Trophoblast cell (in vitro differentiated cells and primary cell): ENCODE results near the gene TCF23.

Experiments
- DNase-seq, 2 donors: peaks; one replicate each; pipeline ENCODE4 v3.0.0-alpha.2; 2016
- H2AFZ ChIP-seq: 2 replicates; pipeline ENCODE4 v1.6.1; 2013; ENCODE audit warnings: low read length, moderate library complexity, mild to moderate bottlenecking; ENCODE audit not compliant: insufficient read depth, poor library complexity
- H2AK5ac ChIP-seq: 2 replicates; pipeline ENCODE4 v1.6.1; 2013; ENCODE audit warnings: mild to moderate bottlenecking, low read length
- H2BK120ac ChIP-seq: 2 replicates; pipeline ENCODE4 v1.6.1; 2013; ENCODE audit warnings: low read length, mild to moderate bottlenecking, moderate library complexity; ENCODE audit not compliant: insufficient read depth, poor library complexity
- H2BK12ac ChIP-seq: 2 replicates; pipeline ENCODE4 v1.6.1; 2013; ENCODE audit warnings: mild to moderate bottlenecking, low read length, moderate library complexity
- H2BK5ac ChIP-seq: 2 replicates; pipeline ENCODE4 v1.6.1; 2013; ENCODE audit warnings: low read length, low read depth, moderate library complexity, mild to moderate bottlenecking; ENCODE audit not compliant: poor library complexity
- H3K14ac ChIP-seq: 2 replicates; pipeline ENCODE4 v1.6.1; 2013; ENCODE audit warnings: mild to moderate bottlenecking, low read length
- H3K18ac ChIP-seq: 2 replicates; pipeline ENCODE4 v1.6.1; 2013; ENCODE audit warnings: mild to moderate bottlenecking, low read length
- H3K23ac ChIP-seq: 2 replicates; pipeline ENCODE4 v1.6.1; 2013; ENCODE audit warnings: low read length
- H3K27ac ChIP-seq: 2 replicates; pipeline ENCODE4 v1.5.1; 2013; ENCODE audit warnings: low read depth, mild to moderate bottlenecking, inconsistent platforms, low read length, moderate library complexity
- H3K27me3 ChIP-seq: 2 replicates; pipeline ENCODE4 v1.6.1; 2013; ENCODE audit warnings: inconsistent platforms, mild to moderate bottlenecking, low read length, moderate library complexity; ENCODE audit not compliant: insufficient read depth
- H3K36me3 ChIP-seq, 2 experiments: 1 replicate in 1 of 2; 2 replicates in 1 of 2; pipeline ENCODE4 v1.6.1; 2013; ENCODE audit warnings: low read length in 2 of 2, mild to moderate bottlenecking in 2 of 2, moderate library complexity in 1 of 2; ENCODE audit not compliant: insufficient read depth in 2 of 2, control insufficient read depth in 1 of 2
- H3K4ac ChIP-seq: 2 replicates; pipeline ENCODE4 v1.6.1; 2013; ENCODE audit warnings: low read depth, mild to moderate bottlenecking, low read length, moderate library complexity
- H3K4me1 ChIP-seq, 2 experiments: 1 replicate in 1 of 2; 2 replicates in 1 of 2; pipeline ENCODE4 v1.6.1; 2013; ENCODE audit warnings: low read length in 2 of 2, mild to moderate bottlenecking in 2 of 2, moderate library complexity in 1 of 2; ENCODE audit not compliant: insufficient read depth in 2 of 2, control insufficient read depth in 1 of 2
- H3K4me2 ChIP-seq: 2 replicates; pipeline ENCODE4 v1.6.1; 2013; ENCODE audit warnings: inconsistent platforms, mild to moderate bottlenecking, low read length, moderate library complexity
- H3K4me3 ChIP-seq: 2 replicates; pipeline ENCODE4 v1.5.1; 2013; ENCODE audit warnings: mild to moderate bottlenecking, low read depth, low read length, inconsistent platforms
- H3K79me1 ChIP-seq: one replicate; pipeline ENCODE4 v1.6.1; 2013; ENCODE audit warnings: low read length
- H3K79me2 ChIP-seq: 2 replicates; pipeline ENCODE4 v1.6.1; 2013; ENCODE audit warnings: low read length, mild to moderate bottlenecking; ENCODE audit not compliant: control insufficient read depth, insufficient read depth, poor library complexity
- H3K9ac ChIP-seq: 2 replicates; pipeline ENCODE4 v1.6.1; 2013; ENCODE audit warnings: mild to moderate bottlenecking, low read length
- H3K9me3 ChIP-seq: 2 replicates; pipeline ENCODE4 v1.6.1; 2013; ENCODE audit warnings: low read depth, mild to moderate bottlenecking, control low read depth, inconsistent platforms, low read length; ENCODE audit not compliant: insufficient read depth
- H4K12ac ChIP-seq: 2 replicates; pipeline ENCODE4 v1.6.1; 2013; ENCODE audit warnings: low read depth, mild to moderate bottlenecking, low read length, moderate library complexity
- H4K8ac ChIP-seq: 2 replicates; pipeline ENCODE4 v1.6.1; 2013; ENCODE audit warnings: low read depth, mild to moderate bottlenecking, low read length, moderate library complexity
- H4K91ac ChIP-seq: one replicate; pipeline ENCODE4 v1.6.1; 2013; ENCODE audit warnings: low read depth, mild to moderate bottlenecking, low read length, moderate library complexity
- WGBS: extraction: QIAGEN DNeasy Blood & Tissue Kit; methylation state at CpG from one replicate; pipeline ENCODE4 v1.1.7; 2013; ENCODE audit warnings: missing lambda C conversion rate; ENCODE audit not compliant: insufficient read length, insufficient coverage; ENCODE audit errors: extremely low coverage; 5-methylcytosine and 5-hydroxymethylcytosine counted together

Gene TCF23

DNA sequence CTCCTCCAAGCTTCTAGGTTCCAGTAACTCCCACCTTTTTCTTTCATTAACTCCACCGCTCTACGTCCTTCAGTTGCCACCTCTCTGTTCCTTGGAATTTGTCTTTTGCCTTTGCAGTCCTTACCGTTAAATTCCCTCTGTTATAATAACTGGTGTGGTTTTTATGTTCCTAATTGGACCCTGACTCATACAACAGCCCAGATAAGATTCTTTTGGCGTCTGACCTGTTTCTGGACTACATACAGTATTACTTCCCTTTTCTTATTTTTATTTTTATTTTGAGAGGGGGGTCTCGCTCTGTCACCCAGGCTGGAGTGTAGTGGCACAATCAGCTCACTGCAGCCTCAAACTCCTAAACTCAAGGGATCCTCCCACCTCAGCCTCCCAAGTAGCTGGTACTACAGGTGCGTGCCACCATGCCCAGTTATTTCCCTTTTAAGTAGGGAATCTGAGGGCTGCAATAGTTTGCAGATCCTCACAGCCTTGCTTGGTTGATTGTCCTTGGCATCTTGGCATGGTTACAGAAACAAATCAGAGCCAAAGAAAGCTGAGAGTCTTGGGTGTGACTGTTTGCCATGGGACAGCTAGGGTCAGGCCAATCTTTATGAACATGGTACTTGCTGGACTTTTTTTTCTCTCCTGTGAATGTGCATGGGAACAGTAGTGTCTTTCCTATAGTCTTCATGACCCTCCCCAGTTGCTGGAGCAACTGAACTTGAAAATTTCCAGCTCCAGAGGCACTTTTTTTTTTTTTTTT, 22.0 kb downstream of the TCF23 start:
- no CpG with 5 or more reads among the region's 6 CpGs for WGBS

DNA sequence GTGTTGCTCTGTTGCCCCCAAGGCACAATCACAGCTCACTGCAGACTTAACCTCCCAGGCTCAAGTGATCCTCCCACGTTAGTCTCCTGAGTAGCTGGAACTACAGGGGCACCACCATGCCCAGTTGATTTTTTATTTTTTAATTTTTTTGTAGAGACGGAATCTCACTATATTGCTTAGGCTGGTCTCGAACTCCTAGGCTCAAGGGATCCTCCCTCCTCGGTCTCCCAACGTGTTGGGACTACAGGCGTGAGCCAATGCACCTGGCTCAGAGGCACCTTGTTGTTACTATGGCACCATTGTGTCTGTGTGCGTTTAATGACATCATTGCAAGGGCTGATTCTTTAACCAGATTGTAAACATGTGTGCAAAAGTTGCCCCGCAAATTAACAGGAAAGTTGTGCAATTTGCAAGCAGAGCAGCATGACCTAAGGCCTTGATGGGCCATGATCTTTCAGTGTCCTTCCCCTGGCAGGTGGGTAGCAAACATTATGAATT, 22.6 kb downstream of the TCF23 start:
- no peak overlapping the region for H3K18ac ChIP-seq
- H4K8ac ChIP-seq: no peak overlapping the region
- H2BK12ac ChIP-seq: no peak overlapping the region
- H3K36me3 ChIP-seq: no peaks in the 10 kb centered on the region
- no peak overlapping the region for H3K4me2 ChIP-seq
- H4K12ac ChIP-seq: no peak overlapping the region
- no peak overlapping the region for H4K91ac ChIP-seq
- H3K4ac ChIP-seq: no peak overlapping the region
- no peak overlapping the region for H3K27ac ChIP-seq
- peak; percentile 43 to 64 for DNase-seq
- H3K4me1 ChIP-seq: no peaks in the 10 kb centered on the region
- H3K4me3 ChIP-seq: no peak overlapping the region
- no CpG with 5 or more reads among the region's 8 CpGs for WGBS
- no peaks in the 10 kb centered on the region for H3K79me2 ChIP-seq
- H2AFZ ChIP-seq: no peak overlapping the region
- H3K23ac ChIP-seq: no peak overlapping the region
- no peaks in the 10 kb centered on the region for H3K27me3 ChIP-seq
- H3K9ac ChIP-seq: no peak overlapping the region
- no peaks in the 10 kb centered on the region for H3K9me3 ChIP-seq
- H2BK5ac ChIP-seq: no peak overlapping the region
- no peak overlapping the region for H3K14ac ChIP-seq
- no peak overlapping the region for H2AK5ac ChIP-seq
- no peak overlapping the region for H2BK120ac ChIP-seq
- H3K79me1 ChIP-seq: no peaks in the 10 kb centered on the region

More for the DNA sequence above, 22.0 kb downstream of the TCF23 start:
- no peaks in the 10 kb centered on the region for H3K79me1 ChIP-seq
- no peak overlapping the region for H2AK5ac ChIP-seq
- H3K14ac ChIP-seq: no peak overlapping the region
- no peak overlapping the region for H2AFZ ChIP-seq
- no peak overlapping the region for H3K9ac ChIP-seq
- no peak overlapping the region for H2BK5ac ChIP-seq
- H3K27me3 ChIP-seq: no peaks in the 10 kb centered on the region
- H2BK12ac ChIP-seq: no peak overlapping the region
- no peak overlapping the region for H4K8ac ChIP-seq
- H3K23ac ChIP-seq: no peak overlapping the region
- H4K91ac ChIP-seq: no peak overlapping the region
- no peaks in the 10 kb centered on the region for H3K79me2 ChIP-seq
- H3K18ac ChIP-seq: no peak overlapping the region
- no peaks in the 10 kb centered on the region for H3K36me3 ChIP-seq
- no peaks in the 10 kb centered on the region for H3K4me1 ChIP-seq
- no peak overlapping the region for H3K4me2 ChIP-seq
- peak in 1 of 2 donors; percentile 25 for DNase-seq
- no peaks in the 10 kb centered on the region for H3K9me3 ChIP-seq
- no peak overlapping the region for H2BK120ac ChIP-seq
- H3K4ac ChIP-seq: no peak overlapping the region
- no peak overlapping the region for H4K12ac ChIP-seq
- H3K4me3 ChIP-seq: no peak overlapping the region
- H3K27ac ChIP-seq: no peak overlapping the region

DNA sequence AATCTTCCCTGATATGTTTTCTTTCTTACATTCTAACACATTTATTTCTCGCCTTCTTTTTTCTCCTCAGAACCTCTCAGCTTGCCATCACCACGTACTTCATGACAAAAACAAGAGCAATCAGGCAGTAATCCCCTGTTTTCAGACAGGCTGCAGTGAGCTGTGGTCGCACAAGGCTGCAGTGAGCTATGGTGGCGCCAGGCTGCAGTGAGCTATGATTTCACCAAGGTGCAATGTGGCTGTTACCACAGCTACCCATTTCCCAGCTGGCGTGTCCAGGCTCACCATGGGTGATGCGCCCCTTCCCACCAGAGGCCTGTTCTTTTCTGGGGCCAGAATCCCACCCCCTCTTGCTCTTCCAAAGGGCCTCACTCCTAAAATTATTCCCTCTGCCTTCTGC, 25.8 kb downstream of the TCF23 start:
- Histone ChIP-seq H3K4me3 (peak overlapping the region; percentile 47), H3K36me3 (no peaks in the 10 kb centered on the region), H4K12ac (no peak overlapping the region), H2BK5ac (no peak overlapping the region), H3K4me2 (no peak overlapping the region), H3K27ac (no peak overlapping the region), H3K79me1 (no peaks in the 10 kb centered on the region), H4K91ac (no peak overlapping the region), H3K27me3 (no peaks in the 10 kb centered on the region), H3K9ac (no peak overlapping the region), H3K4me1 (no peaks in the 10 kb centered on the region), H2AK5ac (no peak overlapping the region), H3K14ac (no peak overlapping the region), H3K4ac (no peak overlapping the region), H3K23ac (no peak overlapping the region), H2AFZ (no peak overlapping the region), H2BK120ac (no peak overlapping the region), H3K79me2 (no peaks in the 10 kb centered on the region), H3K9me3 (no peaks in the 10 kb centered on the region), H3K18ac (no peak overlapping the region), H2BK12ac (no peak overlapping the region), H4K8ac (no peak overlapping the region)
- 100% methylated on average over 2 of the region's 6 CpGs for WGBS
- DNase-seq: no peak

DNA sequence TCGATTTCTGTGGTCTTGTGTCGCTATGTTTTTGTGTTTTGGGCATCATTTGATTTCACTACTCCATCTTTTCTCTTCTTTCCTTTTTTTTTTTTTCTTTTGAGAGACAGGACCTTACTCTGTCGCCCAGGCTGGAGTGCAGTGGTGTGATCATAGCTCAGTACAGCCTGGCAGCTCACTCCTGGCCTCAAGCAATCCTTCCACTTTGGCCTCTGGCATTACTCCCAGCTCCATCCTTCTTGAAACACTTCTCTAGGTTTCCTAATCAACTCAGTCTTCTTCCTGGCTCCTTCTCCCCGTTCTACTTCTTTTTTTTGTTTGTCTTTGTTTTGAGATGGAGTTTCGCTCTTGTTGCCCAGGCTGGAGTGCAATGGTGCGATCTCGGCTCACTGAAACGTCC, 26.5 kb downstream of the TCF23 start:
- no peaks in the 10 kb centered on the region for H3K27me3 ChIP-seq
- no peak for DNase-seq

More for the DNA sequence above, 26.5 kb downstream of the TCF23 start:
- Histone ChIP-seq H2AK5ac (no peak overlapping the region), H4K91ac (no peak overlapping the region), H3K79me1 (no peaks in the 10 kb centered on the region), H3K9me3 (no peaks in the 10 kb centered on the region), H4K8ac (no peak overlapping the region), H3K27ac (no peak overlapping the region), H2BK120ac (no peak overlapping the region), H3K9ac (no peak overlapping the region), H3K23ac (no peak overlapping the region), H3K14ac (no peak overlapping the region), H3K4ac (no peak overlapping the region), H2AFZ (no peak overlapping the region), H3K4me2 (no peak overlapping the region), H3K4me3 (no peak overlapping the region), H2BK12ac (no peak overlapping the region), H3K36me3 (no peaks in the 10 kb centered on the region), H2BK5ac (no peak overlapping the region), H3K18ac (no peak overlapping the region), H4K12ac (no peak overlapping the region), H3K4me1 (no peaks in the 10 kb centered on the region), H3K79me2 (no peaks in the 10 kb centered on the region)
- WGBS: no CpG with 5 or more reads among the region's 8 CpGs
